GM19467 (cell line): Measurements from ENCODE around the gene KLHL17.

Source experiments
- ATAC-seq: cut with Tn5 transposase; IDR thresholded peaks from one replicate; pipeline ENCODE4 v1.9.1; 2021; ENCODE audit warnings: mild to moderate bottlenecking, moderate library complexity; ENCODE audit not compliant: unreplicated experiment

KLHL17 gene

GRCh38 chr1:960363-961131 is at the start of gene KLHL17:
Gene KLHL17 (plus strand): TSS chr1:960584. CDS start chr1:960694, 110 bp downstream.
- ATAC-seq: no peak

- ATAC-seq: no peak
These were observed 49.3 kb upstream of the KLHL17 start for GRCh38 chr1:910881-911721.

- ATAC-seq: no peak
These were observed 48.3 kb upstream of the KLHL17 start for GRCh38 chr1:911875-912739.

- no peak for ATAC-seq
These were observed 47.6 kb upstream of the KLHL17 start for GRCh38 chr1:912740-913301.

GRCh38 chr1:913491-914130 is 46.8 kb upstream of the KLHL17 start:
- no peak for ATAC-seq

- no peak for ATAC-seq
These were observed 46.1 kb upstream of the KLHL17 start for GRCh38 chr1:914131-914890.

- ATAC-seq: no peak
These were observed 45.5 kb upstream of the KLHL17 start for GRCh38 chr1:914891-915280.

- no peak for ATAC-seq
These were observed 44.9 kb upstream of the KLHL17 start for GRCh38 chr1:915295-916172.

GRCh38 chr1:916173-917075 is 44.0 kb upstream of the KLHL17 start:
- ATAC-seq: no peak

- ATAC-seq: no peak
These were observed 43.3 kb upstream of the KLHL17 start for GRCh38 chr1:917076-917459.

- no peak for ATAC-seq
These were observed 42.8 kb upstream of the KLHL17 start for GRCh38 chr1:917466-918091.

DNA sequence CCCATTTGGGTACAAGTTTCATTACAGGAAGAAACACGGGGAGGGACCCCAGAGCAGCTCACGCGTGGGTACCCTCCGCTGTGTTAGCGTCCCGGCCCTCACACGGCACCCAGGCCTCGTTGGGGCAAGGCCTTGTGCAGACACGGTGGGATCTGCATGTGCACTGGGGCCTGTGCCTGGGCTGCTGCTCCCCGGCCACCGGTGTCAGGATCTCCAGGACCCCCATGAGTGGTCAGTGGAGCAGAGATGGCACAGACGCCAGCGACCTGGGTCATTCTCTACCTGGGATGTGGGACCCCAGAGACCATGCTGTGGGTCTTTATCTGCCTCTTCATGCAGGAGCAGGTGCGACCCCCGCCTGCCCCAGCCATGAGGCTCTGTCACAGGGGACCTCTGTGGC is 42.0 kb upstream of the KLHL17 start:
- no peak for ATAC-seq

DNA sequence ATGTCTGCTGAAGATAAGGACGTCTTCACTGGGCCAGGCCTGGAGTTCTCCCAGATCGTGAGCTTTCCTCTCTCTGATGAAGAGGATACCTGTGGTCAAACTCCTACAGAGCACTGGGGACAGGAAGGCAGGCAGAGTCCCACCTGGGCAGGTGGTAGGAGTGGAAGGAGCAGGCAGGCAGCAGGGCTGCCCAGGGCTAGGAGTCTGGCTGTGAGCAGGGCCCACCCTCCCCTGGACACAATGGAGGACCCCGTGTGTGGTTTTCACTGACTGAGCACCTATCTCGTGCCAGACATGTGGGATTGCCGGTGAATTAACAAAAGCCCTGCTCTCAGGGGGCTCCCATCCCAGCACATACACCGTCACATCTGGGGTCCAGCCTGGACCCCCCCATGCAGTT is 41.5 kb upstream of the KLHL17 start:
- ATAC-seq: no peak

DNA sequence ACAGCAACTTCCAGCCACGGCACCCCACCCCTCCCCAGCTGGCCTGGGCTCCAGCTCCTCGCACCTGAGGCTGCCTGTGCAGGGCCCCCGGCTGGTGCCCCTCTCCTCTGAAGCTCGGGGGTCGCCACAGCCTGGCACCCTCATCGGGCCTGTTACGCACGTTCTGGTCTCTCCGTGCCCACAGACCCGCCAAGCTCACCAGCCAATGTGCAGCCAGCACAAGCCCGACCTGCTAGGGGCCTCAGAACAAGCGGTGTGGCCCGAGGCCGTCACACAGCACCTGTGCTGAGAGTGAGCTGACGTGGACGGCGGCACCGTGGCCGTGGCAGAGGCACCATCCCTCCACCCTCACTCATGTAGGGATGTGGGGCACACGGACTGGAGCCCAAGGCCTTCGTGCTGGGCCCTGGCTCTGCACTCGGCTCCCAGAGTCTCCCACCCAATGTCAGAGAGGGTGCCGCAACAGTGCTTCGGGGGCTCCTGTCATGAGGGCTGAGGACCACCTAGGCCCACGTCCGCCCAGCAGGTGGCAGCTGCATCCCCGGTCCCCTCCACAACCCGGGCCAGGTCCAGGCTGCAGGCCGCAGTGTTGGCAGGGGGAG is 41.0 kb upstream of the KLHL17 start:
- no peak for ATAC-seq

DNA sequence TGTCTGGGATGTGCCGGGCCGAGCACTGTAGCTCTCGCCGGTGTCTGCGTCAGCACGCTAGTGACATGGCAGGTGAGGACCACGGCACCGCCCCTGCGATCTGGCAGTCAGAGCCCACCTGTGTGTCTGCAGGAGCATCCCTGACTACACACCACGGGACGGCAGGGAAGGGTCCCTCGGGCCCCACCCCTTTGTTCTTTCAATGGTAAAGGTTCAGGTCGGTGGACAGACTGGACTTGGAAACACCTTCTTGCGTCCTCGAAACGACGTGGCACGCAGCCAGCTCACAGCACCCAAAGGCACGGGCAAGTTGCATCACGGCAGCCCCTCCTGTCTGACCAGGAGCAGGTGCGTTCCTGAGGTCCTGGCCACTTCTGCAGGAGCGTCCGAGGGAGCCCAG is 40.4 kb upstream of the KLHL17 start:
- ATAC-seq: no peak

- no peak for ATAC-seq
These were observed 39.9 kb upstream of the KLHL17 start for GRCh38 chr1:920521-920920.
